GM19099 (cell line): ENCODE data around the gene WBP1L.

Source experiments
- POLR2A ChIP-seq: IDR thresholded peaks from 3 replicates; pipeline ENCODE4 v1.6.1; 2011; ENCODE audit warnings: low read depth; ENCODE audit not compliant: insufficient read length; ENCODE audit errors: extremely low read depth

WBP1L gene

DNA sequence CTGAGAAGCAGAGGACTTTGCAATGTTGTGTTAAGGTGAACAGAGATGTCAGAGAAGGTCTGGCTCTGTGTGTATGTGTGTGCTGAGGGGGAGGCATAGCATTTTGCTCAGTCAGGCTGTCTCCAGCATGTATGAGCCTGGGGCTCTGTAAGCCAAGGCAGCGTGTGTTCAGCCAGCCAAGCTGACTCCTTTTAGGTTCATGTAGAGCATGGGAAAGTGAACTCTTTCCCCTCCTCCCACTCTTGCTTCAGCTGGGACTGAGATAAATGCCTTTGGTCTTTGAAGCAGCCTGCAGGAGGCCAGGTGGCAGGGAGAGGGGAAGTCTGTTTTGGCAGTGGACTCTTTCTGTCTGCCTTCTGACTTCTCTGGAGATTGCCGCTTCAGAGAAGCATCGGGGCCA, 25.5 kb upstream of the WBP1L start:
- no peak for TF ChIP-seq POLR2A

DNA sequence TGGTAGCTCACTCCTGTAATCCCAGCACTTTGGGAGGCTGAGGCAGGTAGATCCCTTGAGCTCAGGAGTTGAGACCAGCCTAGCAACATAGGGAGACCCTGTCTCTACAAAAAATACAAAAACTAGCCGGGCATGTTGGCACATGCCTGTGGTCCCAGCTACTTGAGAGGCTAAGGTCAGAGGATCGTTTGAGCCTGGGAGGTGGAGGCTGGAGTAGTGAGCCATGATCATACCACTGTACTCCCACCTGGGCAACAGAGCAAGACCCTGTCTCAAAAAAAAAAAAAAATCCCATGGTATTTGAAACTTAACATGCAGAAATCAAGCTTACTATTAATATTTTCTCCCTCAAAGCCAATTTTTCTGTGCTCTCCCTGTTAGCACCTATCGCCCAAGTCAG, 23.4 kb upstream of the WBP1L start:
- no peak for TF ChIP-seq POLR2A

DNA sequence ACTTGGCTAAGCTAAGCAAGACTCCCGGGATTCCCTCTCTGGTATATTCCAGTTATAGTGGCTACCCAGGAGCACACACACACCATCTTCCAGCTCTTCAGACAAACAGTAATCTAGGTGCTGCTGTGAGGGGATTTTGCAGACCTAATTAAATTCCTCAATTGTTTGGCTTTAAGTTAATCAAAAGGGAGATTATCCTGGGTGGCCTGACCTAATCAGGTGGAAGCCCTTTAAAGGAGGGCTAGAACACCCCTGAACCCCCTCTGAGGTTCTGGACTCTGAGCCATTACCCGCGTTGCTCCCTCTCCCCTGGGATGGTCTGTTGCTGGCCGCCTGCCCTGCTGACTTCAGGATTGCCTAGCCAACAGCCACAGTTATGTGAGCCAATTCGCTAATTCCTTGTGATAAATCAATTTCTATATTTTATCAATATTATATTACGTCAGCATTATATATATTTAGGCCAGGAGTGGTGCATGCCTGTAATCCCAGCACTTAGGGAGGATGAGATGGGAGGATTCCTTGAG, 22.9 kb upstream of the WBP1L start:
- no peak for TF ChIP-seq POLR2A

DNA sequence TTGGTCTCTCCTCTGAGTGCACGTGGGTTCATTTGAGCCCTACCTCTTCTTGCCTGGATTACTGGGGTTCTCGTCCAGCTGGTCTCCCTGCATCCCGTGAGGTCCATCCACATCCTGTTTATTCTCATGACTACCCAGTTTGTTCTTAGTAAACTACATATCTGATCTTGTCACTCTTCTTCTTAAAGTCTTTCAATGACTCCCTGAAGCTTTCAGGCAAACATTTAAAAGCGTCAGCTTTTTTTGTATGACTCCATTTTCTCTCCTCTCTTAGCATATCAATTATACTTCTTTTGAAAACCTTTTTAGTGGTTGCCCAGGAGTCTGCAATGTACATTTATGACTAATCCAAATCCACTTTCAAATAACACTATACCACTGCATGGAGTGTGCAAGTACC, 21.8 kb upstream of the WBP1L start:
- TF ChIP-seq POLR2A = no peak

DNA sequence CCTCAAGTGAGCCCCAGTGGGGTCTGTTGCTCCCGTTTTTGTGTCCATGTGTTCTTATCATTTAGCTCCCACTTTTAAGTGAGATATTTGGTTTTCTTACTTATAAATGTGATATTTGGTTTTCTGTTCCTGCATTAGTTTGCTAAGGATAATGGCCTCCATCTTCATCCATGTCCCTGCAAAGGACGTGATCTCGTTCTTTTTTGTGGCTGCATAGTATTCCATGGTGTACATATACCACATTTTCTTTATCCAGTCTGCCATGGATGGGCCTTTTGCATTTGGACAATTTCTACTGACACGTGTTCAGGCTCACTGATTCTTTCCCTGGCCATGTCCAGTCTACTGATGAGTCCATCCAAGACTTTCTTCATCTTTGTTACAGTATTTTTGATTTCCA, 19.8 kb upstream of the WBP1L start:
- TF ChIP-seq POLR2A = no peak

DNA sequence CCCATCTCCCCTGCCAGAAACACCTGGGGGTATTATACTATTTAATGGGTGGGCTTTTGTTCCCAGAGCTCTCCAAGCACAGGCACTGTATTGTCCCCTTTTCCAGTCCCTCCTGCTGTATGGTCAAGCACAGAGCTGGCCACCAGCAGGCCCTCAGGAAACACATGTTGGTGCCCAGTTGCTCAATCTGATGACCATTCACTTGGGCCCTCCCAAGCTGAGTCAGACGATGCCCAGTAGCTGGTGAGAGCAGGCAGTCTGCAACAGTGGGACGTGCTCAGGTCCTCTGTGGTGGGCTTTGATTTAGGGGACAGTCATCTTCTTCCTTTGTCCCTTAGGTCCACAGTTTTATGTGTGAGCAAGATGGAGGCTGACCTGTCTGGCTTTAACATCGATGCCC, 17.5 kb upstream of the WBP1L start:
- TF ChIP-seq POLR2A = no peak

DNA sequence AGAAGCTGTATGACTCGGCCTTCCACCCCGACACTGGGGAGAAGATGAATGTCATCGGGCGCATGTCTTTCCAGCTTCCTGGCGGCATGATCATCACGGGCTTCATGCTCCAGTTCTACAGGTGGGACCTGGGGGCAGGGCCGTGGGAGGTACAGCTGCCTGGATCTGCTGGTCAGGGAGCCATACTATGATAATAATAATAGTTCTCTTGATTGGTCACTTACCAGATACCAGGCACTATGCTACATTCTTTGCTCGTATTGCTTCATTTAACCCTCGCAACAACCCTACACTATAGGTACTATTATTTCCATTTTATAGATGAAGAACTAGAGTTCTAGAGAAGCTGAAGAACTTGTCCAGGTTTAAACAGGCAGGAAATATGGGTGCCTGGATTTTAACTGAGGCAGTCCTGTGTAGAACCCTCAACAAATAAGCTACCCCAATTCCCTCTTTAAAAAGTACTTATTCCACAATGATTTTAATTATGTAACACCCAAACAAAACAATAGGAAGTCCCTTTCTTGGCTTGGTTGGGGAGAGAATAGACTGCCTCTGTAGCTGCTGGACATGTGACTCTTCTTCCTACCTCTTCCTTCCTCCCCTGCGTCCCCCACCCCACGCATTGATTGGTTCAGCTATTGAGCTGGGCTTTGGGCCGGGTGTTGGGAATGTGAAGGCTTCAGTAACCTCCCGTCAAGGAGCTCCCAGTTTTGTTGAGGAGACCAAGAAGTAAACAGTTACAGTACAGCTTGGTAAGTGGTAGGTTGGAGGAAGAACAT, 16.5 kb upstream of the WBP1L start:
- TF ChIP-seq POLR2A = no peak

DNA sequence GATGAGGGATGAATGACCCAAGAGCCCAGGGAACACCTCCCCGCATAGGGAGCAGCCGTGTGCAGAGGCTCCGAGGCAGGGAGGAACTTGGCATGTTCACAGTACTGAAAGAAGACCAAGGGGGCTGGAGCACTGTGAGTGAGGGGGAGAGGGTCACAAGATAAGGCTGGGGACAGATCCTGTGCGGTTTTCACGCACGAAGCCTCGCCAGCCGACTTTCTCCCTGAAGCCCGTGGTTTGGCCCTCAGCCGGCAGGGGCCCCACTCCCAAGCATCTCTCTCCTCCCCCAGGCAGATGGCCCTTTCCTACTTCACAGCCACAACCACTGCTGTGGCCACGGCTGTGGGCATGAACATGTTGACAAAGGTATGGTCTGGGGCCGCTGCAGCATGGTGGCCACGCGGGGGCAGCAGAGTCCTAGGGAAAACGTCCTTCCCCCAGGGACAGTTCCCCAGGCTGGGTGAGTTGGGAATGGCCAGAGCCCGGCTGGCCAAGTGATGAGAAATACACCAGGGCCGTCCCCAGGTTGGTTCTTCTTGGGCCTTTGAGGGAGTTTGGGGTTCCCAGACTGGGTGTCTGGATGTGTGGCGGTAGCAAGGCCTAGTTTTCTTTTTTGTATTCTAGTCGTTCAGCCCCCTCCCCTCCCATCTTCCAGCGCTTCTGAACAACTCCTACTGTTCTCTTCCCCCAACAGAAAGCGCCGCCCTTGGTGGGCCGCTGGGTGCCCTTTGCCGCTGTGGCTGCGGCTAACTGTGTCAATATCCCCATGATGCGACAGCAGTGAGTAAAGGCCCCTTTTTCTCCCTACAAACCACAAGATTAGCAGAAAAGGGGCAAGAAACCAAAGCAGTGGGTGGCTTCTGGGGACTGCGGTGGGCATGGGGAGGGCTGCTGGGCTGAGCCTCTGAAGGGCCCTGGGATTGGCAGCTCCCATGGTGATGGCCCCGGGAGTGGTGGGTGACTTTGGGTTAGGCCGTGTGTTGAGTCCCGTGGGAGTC, 14.4 kb upstream of the WBP1L start:
- TF ChIP-seq POLR2A = no peak

DNA sequence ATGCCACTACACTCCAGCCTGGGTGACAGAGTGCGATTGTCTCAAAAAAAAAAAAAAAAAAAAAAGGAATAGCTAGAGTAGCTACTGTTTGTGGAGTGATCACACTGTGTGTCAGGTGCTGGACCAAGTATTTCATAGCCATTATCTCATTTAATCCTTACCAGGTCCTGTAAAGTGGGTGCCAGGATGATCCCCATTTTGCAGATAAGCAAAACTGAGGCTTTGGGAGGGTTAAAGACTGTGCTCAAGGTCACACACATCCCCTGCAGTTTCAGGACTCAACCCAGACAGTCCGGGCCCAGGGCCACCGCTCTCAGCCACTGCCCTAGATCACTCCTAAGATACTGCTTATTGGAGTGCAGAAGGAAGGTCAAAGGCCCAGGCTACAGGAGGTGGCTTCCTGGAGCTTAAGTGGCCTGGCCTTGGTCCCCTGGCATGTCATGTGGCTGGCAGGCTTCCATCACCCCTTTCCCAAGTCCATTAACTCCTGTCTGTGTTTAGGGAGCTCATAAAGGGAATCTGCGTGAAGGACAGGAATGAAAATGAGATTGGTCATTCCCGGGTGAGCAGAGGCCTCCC, 12.4 kb upstream of the WBP1L start:
- no peak for TF ChIP-seq POLR2A

DNA sequence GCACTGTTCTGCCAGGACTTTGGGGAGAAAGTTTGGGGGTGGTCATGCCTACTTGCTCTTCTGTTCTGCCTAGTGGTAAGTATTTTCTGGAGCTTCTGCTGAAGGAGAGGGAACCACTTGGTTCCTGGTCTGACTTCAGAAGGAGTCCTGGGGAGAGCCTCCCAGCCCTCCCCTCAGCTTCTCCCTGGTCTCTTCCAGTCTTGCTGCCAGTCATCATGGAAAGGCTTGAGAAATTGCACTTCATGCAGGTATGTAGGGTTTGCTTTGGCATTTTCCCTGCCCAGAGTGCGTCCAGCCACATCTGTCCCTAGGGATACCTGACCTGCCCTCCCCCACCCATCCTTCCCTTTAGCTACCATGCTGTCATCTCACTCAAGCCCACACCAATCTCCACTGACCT, 11.1 kb upstream of the WBP1L start:
- TF ChIP-seq POLR2A = no peak

DNA sequence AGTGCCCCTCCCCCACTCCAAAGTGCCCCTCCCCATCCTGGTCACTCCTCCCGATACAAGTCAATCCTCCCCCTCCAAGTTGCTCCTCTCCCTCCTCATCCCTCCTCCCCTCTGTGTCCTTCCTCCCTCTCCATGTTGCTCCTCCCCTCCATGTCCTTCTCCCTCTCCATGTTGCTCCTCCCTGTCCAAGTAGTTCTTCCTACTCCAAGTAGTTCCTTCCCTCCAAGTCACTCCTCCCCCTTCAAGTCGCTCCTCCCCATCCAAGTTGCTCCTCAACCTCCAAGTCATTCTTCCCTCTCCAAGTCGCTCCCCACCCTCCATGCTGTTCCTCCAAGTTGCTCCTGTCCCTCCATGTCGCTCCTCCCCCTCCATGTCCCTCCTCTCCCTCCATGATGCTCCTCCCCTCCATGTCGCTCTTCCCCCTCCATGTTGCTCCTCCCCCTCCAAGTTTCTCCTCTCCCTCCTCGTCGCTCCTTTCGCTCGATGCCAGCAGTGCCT, 8.6 kb upstream of the WBP1L start:
- TF ChIP-seq POLR2A = no peak

DNA sequence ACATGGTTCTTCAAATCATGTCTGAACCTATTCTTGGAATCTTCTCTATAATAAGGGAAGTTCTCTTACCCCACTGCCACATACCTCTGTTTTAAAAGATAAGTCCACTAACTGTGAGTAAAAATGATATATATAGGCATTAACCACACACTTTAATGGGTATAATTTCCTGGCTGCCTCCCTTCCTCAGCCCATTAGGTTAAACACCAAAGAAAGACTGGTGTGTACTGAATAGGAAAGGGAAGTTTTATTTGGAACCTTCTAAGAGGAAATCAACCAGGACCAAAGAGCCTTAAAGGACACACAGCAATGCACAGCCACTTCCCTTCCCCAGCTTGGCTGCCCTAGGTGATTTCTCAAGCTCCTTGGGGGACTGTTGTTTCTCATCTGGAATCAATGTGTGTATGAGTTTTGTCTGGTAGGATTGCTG, 5.0 kb upstream of the WBP1L start:
- TF ChIP-seq POLR2A = no peak

DNA sequence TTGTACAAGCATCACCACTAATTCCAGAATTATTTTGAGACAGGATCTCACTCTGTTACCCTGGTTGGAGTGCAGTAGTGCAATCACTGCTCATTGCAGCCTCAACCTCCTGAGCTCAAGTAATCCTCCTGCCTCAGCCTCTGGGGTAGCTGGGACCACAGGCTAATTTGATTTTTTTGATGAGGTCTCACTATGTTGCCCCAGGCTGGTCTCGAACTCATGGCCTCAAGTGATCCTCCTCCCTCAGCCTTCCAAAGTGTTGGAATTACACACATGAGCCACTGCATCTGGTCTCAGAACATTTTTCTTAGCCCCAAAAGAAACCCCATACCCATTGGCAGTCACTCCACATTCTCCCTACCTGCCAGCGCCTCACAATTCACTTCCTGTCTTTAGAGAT, 3.5 kb upstream of the WBP1L start:
- TF ChIP-seq POLR2A = no peak

DNA sequence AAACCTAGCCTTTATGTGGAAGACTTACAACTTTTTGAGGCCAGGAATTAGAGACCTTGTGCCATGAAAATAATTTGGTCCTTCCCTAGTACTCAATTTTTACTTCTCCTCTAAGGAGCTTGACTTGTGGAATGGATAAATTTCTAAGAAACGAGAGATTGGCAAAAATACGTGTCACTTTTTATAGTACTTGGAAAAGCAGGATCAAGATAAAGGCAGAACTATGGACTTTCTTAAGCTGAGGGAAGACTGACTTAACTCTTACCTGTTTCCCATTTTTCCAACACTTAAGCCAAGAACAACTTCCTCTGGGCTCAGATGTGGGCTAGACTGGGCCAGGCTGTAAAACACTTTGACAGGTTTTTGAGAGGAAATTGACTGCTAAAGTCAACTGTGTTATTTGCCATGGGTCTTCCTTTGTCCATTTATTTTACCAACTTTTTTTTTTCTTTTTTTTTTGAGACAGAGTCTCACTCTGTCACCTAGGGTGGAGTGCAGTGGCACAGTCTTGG, 2.0 kb upstream of the WBP1L start:
- no peak for TF ChIP-seq POLR2A

DNA sequence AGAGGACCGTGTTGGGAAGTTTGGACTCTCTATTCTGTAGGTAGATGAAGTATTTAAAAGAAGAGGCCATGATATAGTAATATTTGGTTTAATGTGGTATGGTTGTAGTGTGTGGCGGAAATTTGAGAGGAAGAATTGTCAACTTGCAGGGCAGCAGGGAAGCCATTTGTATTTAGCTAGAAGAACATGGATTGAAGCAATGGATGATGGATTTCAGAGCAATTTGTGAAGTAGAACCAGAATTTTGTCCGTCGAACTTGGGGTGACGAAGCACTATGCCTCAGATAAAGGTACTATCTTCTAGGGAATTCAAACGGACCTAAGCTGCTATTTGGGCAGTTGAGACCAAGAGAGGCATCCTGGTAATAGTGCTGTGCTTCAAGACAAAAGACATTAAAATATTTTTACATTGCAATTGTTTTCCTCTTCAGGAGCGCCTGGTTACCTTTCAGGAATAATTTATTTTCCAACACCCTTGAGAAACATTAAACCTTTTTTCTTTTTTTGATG, 615 bp upstream of the WBP1L start:
- no peak for TF ChIP-seq POLR2A

DNA sequence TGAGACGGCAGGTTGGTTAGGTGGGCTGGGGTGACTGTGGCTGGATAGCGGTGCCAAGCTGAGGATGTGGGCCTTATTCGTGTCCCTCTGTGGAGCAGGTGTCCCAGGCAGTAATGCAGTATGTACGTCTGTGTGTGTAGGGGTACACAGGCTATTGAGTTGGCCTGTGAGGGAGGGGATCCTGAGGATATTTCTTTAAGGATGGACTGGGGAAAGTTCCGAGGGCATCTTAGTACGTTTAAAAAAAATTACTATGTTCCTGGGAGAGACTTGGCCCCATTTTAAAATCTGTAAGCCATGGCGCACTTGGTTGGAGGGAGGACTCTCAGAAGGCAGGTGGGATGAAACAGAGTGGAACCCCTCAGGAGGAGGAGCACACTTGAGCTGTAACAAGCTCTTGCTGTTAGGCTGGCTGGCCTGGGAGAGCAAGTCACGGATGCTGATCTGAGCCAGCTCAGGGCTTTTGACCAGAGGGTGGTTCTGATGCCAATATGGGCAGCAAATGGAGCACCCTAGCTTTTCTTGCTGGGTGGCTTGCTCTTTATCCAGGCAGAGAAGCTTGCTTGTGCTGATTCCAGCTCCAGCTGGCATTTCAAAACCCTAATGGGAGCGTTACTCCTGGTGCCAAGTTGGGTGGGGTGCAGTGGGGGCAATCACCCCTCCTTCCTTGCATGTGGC, 765 bp downstream of the WBP1L start:
- TF ChIP-seq POLR2A = no peak
